B cell (primary cell): ENCODE data around the gene KLRD1. TPM values are rescaled to one million over a fixed set of nuclear protein-coding genes. Genes with fewer than 3 reads are reported as not detected.

Source experiments
- ATAC-seq: fragments of 200-7000 bp; cut with Tn5 transposase; one replicate; pipeline ENCODE4 v1.10.0; 2021; ENCODE audit warnings: low read depth, mild to moderate bottlenecking, moderate number of reproducible peaks, moderate library complexity
- CTCF ChIA-PET: fragments of 350-600 bp; sonication (Branson Sonifier 250); formaldehyde crosslinking; loops from one replicate; lab custom pipeline; 2021; ENCODE audit warnings: antibody characterized with exemption, inconsistent platforms; lab: Charles Lee
- POLR2A ChIA-PET: fragments of 350-600 bp; sonication (Branson Sonifier 250); formaldehyde crosslinking; loops from one replicate; lab custom pipeline; 2021; ENCODE audit warnings: antibody characterized with exemption; lab: Charles Lee
- DNase-seq: peaks from one replicate; pipeline ENCODE4 v3.0.0; 2013
- H2AFZ ChIP-seq: 2 replicates; pipeline ENCODE4 v1.6.1; 2012; ENCODE audit warnings: mild to moderate bottlenecking, low read depth, low read length; ENCODE audit not compliant: insufficient read depth, poor library complexity, severe bottlenecking
- H3K27ac ChIP-seq, 2 donors: 1 replicate in 1 of 2; 2 replicates in 1 of 2; pipeline ENCODE4 v1.5.1; 2012 to 2013; ENCODE audit warnings: low read length in 2 of 2, mild to moderate bottlenecking in 2 of 2, moderate library complexity in 1 of 2
- H3K27me3 ChIP-seq, 4 experiments: fragments of 200-600 bp in 1 of 4; sonication (generic) in 1 of 4; replicated peaks in 1 of 4; 1 replicate in 2 of 4; 2 replicates in 2 of 4; pipeline versions ENCODE4 v1.6.1 to v1.7.0; 2013 to 2016; ENCODE audit warnings: low read length in 3 of 4, mild to moderate bottlenecking in 2 of 4, mixed read lengths in 1 of 4, moderate library complexity in 1 of 4; ENCODE audit not compliant: insufficient read depth in 4 of 4, control insufficient read depth in 3 of 4; ENCODE audit errors: control extremely low read depth in 1 of 4
- H3K36me3 ChIP-seq, 2 experiments: replicated peaks in 1 of 2; 1 replicate in 1 of 2; 2 replicates in 1 of 2; pipeline versions ENCODE4 v1.6.1 to v1.7.1; 2013; ENCODE audit warnings: low read length in 1 of 2; ENCODE audit not compliant: insufficient read depth in 2 of 2, control insufficient read depth in 1 of 2; ENCODE audit errors: control extremely low read depth in 1 of 2, extremely low read depth in 1 of 2
- H3K4me1 ChIP-seq, 2 donors: fragments of 200-600 bp in 1 of 2; sonication (generic) in 1 of 2; 1 replicate in 1 of 2; 2 replicates in 1 of 2; pipeline versions ENCODE4 v1.5.1 to v1.6.1; 2013 to 2017; ENCODE audit warnings: low read length in 2 of 2; ENCODE audit not compliant: control insufficient read depth in 2 of 2, insufficient read depth in 2 of 2
- H3K4me2 ChIP-seq: replicated peaks from 2 replicates; pipeline ENCODE3; 2012; ENCODE audit warnings: mild to moderate bottlenecking, low read depth, low read length; ENCODE audit not compliant: poor library complexity, severe bottlenecking
- H3K4me3 ChIP-seq, 5 experiments: fragments of 200-600 bp in 1 of 5; sonication (generic) in 1 of 5; 1 replicate in 3 of 5; 2 replicates in 2 of 5; pipeline versions ENCODE4 v1.5.1 to v1.7.0; 2011 to 2016; ENCODE audit warnings: low read length in 4 of 5, mild to moderate bottlenecking in 4 of 5, low read depth in 2 of 5, control low read depth in 1 of 5, moderate library complexity in 1 of 5; ENCODE audit not compliant: insufficient read depth in 1 of 5; ENCODE audit errors: control extremely low read depth in 1 of 5, extremely low read depth in 1 of 5
- H3K79me2 ChIP-seq: fragments of 200-600 bp; sonication (generic); one replicate; pipeline ENCODE4 v1.6.0; 2016; ENCODE audit warnings: low read length; ENCODE audit not compliant: control insufficient read depth, insufficient read depth
- H3K9ac ChIP-seq: fragments of 200-600 bp; sonication (generic); 2 replicates; pipeline ENCODE4 v1.6.1; 2017; ENCODE audit warnings: mild to moderate bottlenecking, low read length, moderate library complexity
- H3K9me3 ChIP-seq, 3 donors: one replicate each; pipeline versions ENCODE4 v1.6.1 to v1.7.1; 2013; ENCODE audit warnings: low read length in 2 of 3; ENCODE audit not compliant: control insufficient read depth in 2 of 3, insufficient read depth in 1 of 3; ENCODE audit errors: control extremely low read depth in 1 of 3
- H4K20me1 ChIP-seq: 2 replicates; pipeline ENCODE4 v1.6.0; 2012; ENCODE audit warnings: mild to moderate bottlenecking, low read length; ENCODE audit not compliant: insufficient read depth, control insufficient read depth, poor library complexity, severe bottlenecking
- H3K27ac Mint-ChIP-seq: one replicate; pipeline ENCODE4 v1.8.0; 2021; ENCODE audit warnings: mixed read lengths
- H3K27me3 Mint-ChIP-seq: one replicate; pipeline ENCODE4 v1.8.0; 2021; ENCODE audit warnings: mixed read lengths
- H3K4me1 Mint-ChIP-seq: one replicate; pipeline ENCODE4 v1.8.0; 2021; ENCODE audit warnings: mixed read lengths
- H3K4me3 Mint-ChIP-seq: one replicate; pipeline ENCODE4 v1.8.0; 2021; ENCODE audit warnings: mixed read lengths
- H3K9me3 Mint-ChIP-seq: one replicate; pipeline ENCODE4 v1.8.0; 2022; ENCODE audit warnings: mixed read lengths; ENCODE audit not compliant: insufficient read depth
- CTCF ChIP-seq: fragments of 200-600 bp; IDR thresholded peaks from one replicate; pipeline ENCODE4 v1.8.0; 2022; ENCODE audit warnings: antibody characterized with exemption, mild to moderate bottlenecking
- EZH2 ChIP-seq: IDR thresholded peaks from 2 replicates; pipeline ENCODE4 v1.6.1; 2012; ENCODE audit warnings: borderline replicate concordance, low read depth, mild to moderate bottlenecking, moderate library complexity, low read length; ENCODE audit not compliant: insufficient read depth, poor library complexity, severe bottlenecking
- WGBS: methylation state at CpG from one replicate; pipeline ENCODE4 v1.1.5; 2013; ENCODE audit warnings: missing lambda C conversion rate; ENCODE audit not compliant: insufficient coverage; 5-methylcytosine and 5-hydroxymethylcytosine counted together
- intact Hi-C: fragments of 100-400 bp; cut with micrococcal nuclease; formaldehyde crosslinking; loops from one replicate; pipeline ENCODE4 v1.10.0; 2022
- polyA plus RNA-seq: library from polyadenylated mRNA; depleted of rRNA; stranded (reverse); fragments of >200 nt; gene quantifications from 2 replicates; pipeline ENCODE4 v1.2.3, GENCODE V29; 2012
- total RNA-seq, 2 donors: library from RNA; stranded (reverse); fragments of 120-200 nt in 1 of 2; gene quantifications; 1 replicate in 1 of 2; 2 replicates in 1 of 2; pipeline versions ENCODE4 v1.2.3 to v1.2.4, GENCODE V29; 2013 to 2022

Gene KLRD1
- total and polyA plus RNA-seq, 2 donors (not counting 1 experiment from before 2014, with no cell fraction given): 0.22 to 0.32 TPM

- Histone ChIP-seq H2AFZ (no peak overlapping the region), H3K27ac (no peak overlapping the region), H3K79me2 (no peaks in the 10 kb centered on the region), H3K4me2 (no peak overlapping the region), H4K20me1 (no peaks in the 10 kb centered on the region), H3K36me3 (no peaks in the 10 kb centered on the region), H3K9me3 (no peaks in the 10 kb centered on the region), H3K4me3 (no peak overlapping the region), H3K9ac (no peak overlapping the region), H3K4me1 (no peaks in the 10 kb centered on the region), H3K27me3 (no peaks in the 10 kb centered on the region)
- WGBS: no CpG with 5 or more reads among the region's 3 CpGs
- DNase-seq (no peak), ATAC-seq (no peak)
- Mint-ChIP-seq H3K27ac (no peak overlapping the region), H3K27me3 (peaks cover 10% of the 10 kb centered on the region), H3K9me3 (peaks cover 3% of the 10 kb centered on the region), H3K4me1 (no peaks in the 10 kb centered on the region), H3K4me3 (no peak overlapping the region)
- ChIA-PET POLR2A (no interaction called here), CTCF (no interaction called here)
- intact Hi-C loops: no loop called here
- TF ChIP-seq CTCF (no peak), EZH2 (no peak)
These were observed 3.5 kb upstream of the KLRD1 start for GRCh38 chr12:10304161-10304574.

GRCh38 chr12:10305411-10305810 is 2.3 kb upstream of the KLRD1 start:
- peaks cover 6% of the 10 kb centered on the region for H3K27me3 Mint-ChIP-seq
- ChIA-PET POLR2A (no interaction called here), CTCF (no interaction called here)
- Histone ChIP-seq H3K4me1 (no peaks in the 10 kb centered on the region), H3K4me2 (no peak overlapping the region), H3K27me3 (no peaks in the 10 kb centered on the region), H3K9me3 (no peaks in the 10 kb centered on the region), H4K20me1 (no peaks in the 10 kb centered on the region), H3K36me3 (no peaks in the 10 kb centered on the region), H3K4me3 (no peak overlapping the region), H3K79me2 (no peaks in the 10 kb centered on the region), H2AFZ (no peak overlapping the region), H3K27ac (no peak overlapping the region), H3K9ac (no peak overlapping the region)
- WGBS: 100% methylated on average over 2 of the region's 5 CpGs
- peaks cover 3% of the 10 kb centered on the region for H3K9me3 Mint-ChIP-seq
- no peak overlapping the region for H3K4me3 Mint-ChIP-seq
- no peak for TF ChIP-seq EZH2
- TF ChIP-seq CTCF: no peak
- DNase-seq: no peak
- no peak overlapping the region for H3K27ac Mint-ChIP-seq
- H3K4me1 Mint-ChIP-seq: no peaks in the 10 kb centered on the region
- ATAC-seq: no peak
- intact Hi-C loops: no loop called here
